Common myeloid progenitor, CD34-positive (primary cell): Measurements from ENCODE around the gene GLIPR1L2.
A peak's percentile ranks its signal among the peaks of the same experiment; 100 is the strongest.

Experiments used
- CTCF ChIA-PET: fragments of 350-600 bp; sonication (Branson Sonifier 250); formaldehyde crosslinking; loops from one replicate; lab custom pipeline; 2021; ENCODE audit warnings: antibody characterized with exemption; lab: Charles Lee
- POLR2A ChIA-PET: fragments of 350-600 bp; sonication (Branson Sonifier 250); formaldehyde crosslinking; loops from one replicate; lab custom pipeline; 2021; ENCODE audit warnings: antibody characterized with exemption; lab: Charles Lee
- DNase-seq, 3 donors: peaks; one replicate each; pipeline versions ENCODE4 v3.0.0 to v3.0.0-alpha.2; 2013
- H3K27ac ChIP-seq, 2 experiments: 1 replicate in 1 of 2; 2 replicates in 1 of 2; pipeline ENCODE4 v1.7.0; 2013; ENCODE audit warnings: inconsistent platforms in 2 of 2, low read length in 2 of 2, mild to moderate bottlenecking in 2 of 2, low read depth in 1 of 2, moderate library complexity in 1 of 2; ENCODE audit not compliant: severe bottlenecking in 2 of 2, insufficient read depth in 1 of 2, poor library complexity in 1 of 2
- H3K27me3 ChIP-seq, 5 experiments: replicated peaks in 2 of 5; 1 replicate in 3 of 5; 2 replicates in 2 of 5; pipeline versions ENCODE4 v1.6.1 to v1.7.0; 2013; ENCODE audit warnings: low read length in 4 of 5, mild to moderate bottlenecking in 2 of 5, moderate library complexity in 2 of 5, inconsistent platforms in 1 of 5; ENCODE audit not compliant: insufficient read depth in 5 of 5, control insufficient read depth in 4 of 5
- H3K36me3 ChIP-seq, 4 experiments: 1 replicate in 2 of 4; 2 replicates in 2 of 4; pipeline versions ENCODE4 v1.6.1 to v1.7.0; 2013; ENCODE audit warnings: low read length in 3 of 4, control low read depth in 1 of 4, mild to moderate bottlenecking in 1 of 4; ENCODE audit not compliant: control insufficient read depth in 4 of 4, insufficient read depth in 4 of 4
- H3K4me1 ChIP-seq, 4 experiments: 1 replicate in 3 of 4; 2 replicates in 1 of 4; pipeline versions ENCODE4 v1.6.1 to v1.7.1; 2013; ENCODE audit warnings: low read length in 3 of 4, mild to moderate bottlenecking in 3 of 4, control low read depth in 1 of 4, inconsistent platforms in 1 of 4, moderate library complexity in 1 of 4; ENCODE audit not compliant: control insufficient read depth in 4 of 4, insufficient read depth in 4 of 4; ENCODE audit errors: control extremely low read depth in 1 of 4
- H3K4me3 ChIP-seq, 7 experiments: 1 replicate in 4 of 7; 2 replicates in 3 of 7; pipeline versions ENCODE4 v1.5.1 to v1.7.0; 2013; ENCODE audit warnings: mild to moderate bottlenecking in 7 of 7, low read length in 6 of 7, moderate library complexity in 6 of 7, inconsistent platforms in 2 of 7, low read depth in 2 of 7, control low read depth in 1 of 7; ENCODE audit not compliant: insufficient read depth in 4 of 7, control insufficient read depth in 1 of 7; ENCODE audit errors: extremely low read depth in 1 of 7
- H3K9me3 ChIP-seq, 5 experiments: 1 replicate in 4 of 5; 2 replicates in 1 of 5; pipeline versions ENCODE4 v1.6.1 to v1.7.1; 2013; ENCODE audit warnings: low read length in 4 of 5, mild to moderate bottlenecking in 2 of 5, inconsistent platforms in 1 of 5, low read depth in 1 of 5, moderate library complexity in 1 of 5; ENCODE audit not compliant: control insufficient read depth in 4 of 5, insufficient read depth in 2 of 5; ENCODE audit errors: control extremely low read depth in 1 of 5
- WGBS: methylation state at CpG from one replicate; pipeline ENCODE4 v1.1.5; 2013; ENCODE audit not compliant: insufficient coverage; 5-methylcytosine and 5-hydroxymethylcytosine counted together

Gene GLIPR1L2

GRCh38 chr12:75427491-75427890 lies 36.6 kb downstream of the GLIPR1L2 start:
- POLR2A ChIA-PET: no interaction called here
- WGBS: no CpG with 5 or more reads among the region's 1 CpG
- no peak for DNase-seq
- Histone ChIP-seq H3K4me1 (no peaks in the 10 kb centered on the region), H3K4me3 (no peak overlapping the region), H3K9me3 (peaks cover 1 to 24% (median 17%) of the 10 kb centered on the region in 5 experiments), H3K27ac (no peak overlapping the region), H3K27me3 (no peaks in the 10 kb centered on the region), H3K36me3 (no peaks in the 10 kb centered on the region)
- CTCF ChIA-PET: no interaction called here

GRCh38 chr12:75428767-75429166 lies 37.9 kb downstream of the GLIPR1L2 start:
- Histone ChIP-seq H3K4me1 (no peaks in the 10 kb centered on the region), H3K9me3 (peaks cover 1 to 24% (median 17%) of the 10 kb centered on the region in 5 experiments), H3K36me3 (no peaks in the 10 kb centered on the region), H3K4me3 (no peak overlapping the region), H3K27me3 (no peaks in the 10 kb centered on the region), H3K27ac (no peak overlapping the region)
- DNase-seq: no peak
- 100% methylated on average over 1 of the region's 1 CpG for WGBS
- ChIA-PET POLR2A (no interaction called here), CTCF (interaction anchor here (0.7 kb wide), 1 partner anchor 14 kb away, joined by 4 read pairs; no protein-coding TSS in a partner anchor)

- peaks cover 0 to 3% (median 2%) of the 10 kb centered on the region in 4 experiments for H3K4me1 ChIP-seq
- ChIA-PET POLR2A (no interaction called here), CTCF (interaction anchor here (1.6 to 2.0 kb wide), 3 partner anchors 11 to 52 kb away, joined by 3 to 4 read pairs (median 4); no protein-coding TSS in a partner anchor)
- DNase-seq: no peak
- no peaks in the 10 kb centered on the region for H3K27me3 ChIP-seq
- no peak overlapping the region for H3K27ac ChIP-seq
- WGBS: no CpG with 5 or more reads among the region's 1 CpG
- H3K9me3 ChIP-seq: peaks cover 1 to 26% (median 8%) of the 10 kb centered on the region in 5 experiments
- H3K36me3 ChIP-seq: no peaks in the 10 kb centered on the region
- H3K4me3 ChIP-seq: no peak overlapping the region
Observed at GRCh38 chr12:75432924-75433323, 42.0 kb downstream of the GLIPR1L2 start.

- ChIA-PET POLR2A (no interaction called here), CTCF (interaction anchor here (0.6 to 2.7 kb wide), 14 partner anchors 8 to 594 kb away, joined by 3 to 17 read pairs (median 5); partner anchors contain the start of genes CAPS2 and PHLDA1)
- peak; percentile 36 to 71 (median 70) for DNase-seq
- no peak overlapping the region for H3K27ac ChIP-seq
- no peaks in the 10 kb centered on the region for H3K36me3 ChIP-seq
- H3K9me3 ChIP-seq: peaks cover 0 to 19% (median 3%) of the 10 kb centered on the region in 5 experiments
- no peak overlapping the region for H3K4me3 ChIP-seq
- peaks cover 0 to 8% (median 7%) of the 10 kb centered on the region in 4 experiments for H3K4me1 ChIP-seq
- WGBS: 33% methylated on average over 1 of the region's 2 CpGs
- H3K27me3 ChIP-seq: no peaks in the 10 kb centered on the region
Observed at GRCh38 chr12:75437564-75437963, 46.7 kb downstream of the GLIPR1L2 start.

GRCh38 chr12:75438059-75438754 lies 47.3 kb downstream of the GLIPR1L2 start:
- Histone ChIP-seq H3K27me3 (no peaks in the 10 kb centered on the region), H3K36me3 (no peaks in the 10 kb centered on the region), H3K4me3 (no peak overlapping the region), H3K9me3 (peaks cover 0 to 19% (median 3%) of the 10 kb centered on the region in 5 experiments), H3K27ac (no peak overlapping the region), H3K4me1 (peaks cover 0 to 8% (median 7%) of the 10 kb centered on the region in 4 experiments)
- 90% methylated on average over 2 of the region's 4 CpGs for WGBS
- CTCF ChIA-PET: interaction anchor here (0.8 to 2.7 kb wide), 13 partner anchors 8 to 108 kb away, joined by 3 to 17 read pairs (median 5); partner anchors contain the start of gene CAPS2
- POLR2A ChIA-PET: no interaction called here
- no peak for DNase-seq

GRCh38 chr12:75439048-75439447 lies 48.2 kb downstream of the GLIPR1L2 start:
- Histone ChIP-seq H3K27ac (no peak overlapping the region), H3K4me1 (peaks cover 0 to 17% (median 9%) of the 10 kb centered on the region in 4 experiments), H3K9me3 (peaks cover 0 to 19% (median 3%) of the 10 kb centered on the region in 5 experiments), H3K4me3 (no peak overlapping the region), H3K27me3 (no peaks in the 10 kb centered on the region), H3K36me3 (no peaks in the 10 kb centered on the region)
- ChIA-PET POLR2A (no interaction called here), CTCF (interaction anchor here (1.5 to 2.7 kb wide), 2 partner anchors 19 to 45 kb away, joined by 3 to 17 read pairs; no protein-coding TSS in a partner anchor)
- DNase-seq: no peak
- WGBS: 95% methylated on average over 2 of the region's 2 CpGs

- CTCF ChIA-PET: interaction anchor here (1.5 kb wide), 1 partner anchor 20 kb away, joined by 3 read pairs; no protein-coding TSS in a partner anchor
Observed at GRCh38 chr12:75439930-75440329, 49.0 kb downstream of the GLIPR1L2 start.

More at GRCh38 chr12:75439930-75440329, 49.0 kb downstream of the GLIPR1L2 start:
- Histone ChIP-seq H3K36me3 (no peaks in the 10 kb centered on the region), H3K9me3 (peaks cover 0 to 19% (median 3%) of the 10 kb centered on the region in 5 experiments), H3K27ac (no peak overlapping the region), H3K4me1 (peaks cover 0 to 25% (median 18%) of the 10 kb centered on the region in 4 experiments), H3K27me3 (no peaks in the 10 kb centered on the region), H3K4me3 (no peak overlapping the region)
- DNase-seq: no peak
- POLR2A ChIA-PET: no interaction called here
